Activated T-helper 1 cell treated with anti-CD3 and anti-CD28 coated beads, Interleukin-2, amount 50 U/mL, for 16 hours (primary cell): ENCODE measurements around the gene STPG4.

Experiments used
- DNase-seq, 2 donors: peaks; one replicate each; pipeline ENCODE4 v3.0.0-alpha.2; 2020; ENCODE audit warnings: low read depth in 1 of 2, low spot score in 1 of 2

STPG4 gene

DNA sequence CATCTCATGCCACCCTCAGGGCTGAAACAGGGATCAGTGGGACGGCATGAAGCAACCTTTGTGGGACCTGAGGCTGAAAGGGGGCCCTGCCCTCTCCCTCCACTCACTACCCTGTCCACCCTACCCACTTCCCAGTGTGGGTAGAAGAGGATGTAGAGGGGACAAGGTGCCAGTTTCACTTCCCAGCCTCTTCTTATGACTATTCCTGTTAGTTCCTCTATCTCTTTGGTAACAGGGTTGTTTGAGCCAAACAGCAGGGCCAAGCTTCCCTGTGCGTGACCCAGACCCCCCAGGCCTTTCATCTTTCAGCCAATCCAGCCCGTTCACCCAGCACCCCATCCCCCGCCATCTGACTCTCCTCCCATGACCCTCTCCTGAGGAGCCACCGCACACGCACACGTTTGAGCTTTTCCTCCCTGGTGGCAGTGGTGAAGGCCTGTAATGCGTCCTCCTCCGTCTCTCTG is 82.3 kb downstream of the STPG4 start:
- DNase-seq: no peak

DNA sequence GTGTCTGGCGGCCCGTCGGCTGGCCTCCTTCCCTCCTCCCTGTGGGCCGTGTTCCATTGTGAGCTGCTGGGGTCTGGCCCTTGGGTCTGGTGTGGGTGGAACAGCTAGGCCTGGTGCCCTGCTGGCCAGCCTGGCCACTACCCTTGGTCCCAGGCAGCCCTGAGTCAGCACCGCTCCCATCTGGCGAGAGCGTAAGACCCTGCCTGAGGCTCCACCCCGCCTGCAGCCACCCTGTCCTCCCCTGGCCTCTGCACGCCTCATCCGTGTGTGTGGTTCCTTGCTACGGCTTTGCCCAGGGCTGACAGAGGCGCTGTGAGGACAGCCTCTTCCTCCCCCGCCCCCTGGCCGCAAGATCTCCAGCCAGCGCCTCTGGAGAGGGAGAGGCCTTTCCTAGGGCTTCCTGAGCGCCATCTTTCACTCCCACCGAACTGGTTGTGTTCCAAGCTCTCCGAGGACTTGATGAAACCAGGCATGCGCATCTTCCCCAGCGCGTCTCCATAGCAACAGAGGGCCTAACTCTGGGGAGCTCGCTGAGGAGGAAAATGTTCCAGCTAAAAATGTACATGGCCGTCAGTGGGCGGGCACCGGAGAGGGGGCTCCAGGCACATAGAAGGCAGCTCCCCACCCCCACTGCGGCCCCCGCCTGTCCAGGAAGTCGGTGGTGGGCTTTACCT is 83.0 kb downstream of the STPG4 start:
- no peak for DNase-seq

DNA sequence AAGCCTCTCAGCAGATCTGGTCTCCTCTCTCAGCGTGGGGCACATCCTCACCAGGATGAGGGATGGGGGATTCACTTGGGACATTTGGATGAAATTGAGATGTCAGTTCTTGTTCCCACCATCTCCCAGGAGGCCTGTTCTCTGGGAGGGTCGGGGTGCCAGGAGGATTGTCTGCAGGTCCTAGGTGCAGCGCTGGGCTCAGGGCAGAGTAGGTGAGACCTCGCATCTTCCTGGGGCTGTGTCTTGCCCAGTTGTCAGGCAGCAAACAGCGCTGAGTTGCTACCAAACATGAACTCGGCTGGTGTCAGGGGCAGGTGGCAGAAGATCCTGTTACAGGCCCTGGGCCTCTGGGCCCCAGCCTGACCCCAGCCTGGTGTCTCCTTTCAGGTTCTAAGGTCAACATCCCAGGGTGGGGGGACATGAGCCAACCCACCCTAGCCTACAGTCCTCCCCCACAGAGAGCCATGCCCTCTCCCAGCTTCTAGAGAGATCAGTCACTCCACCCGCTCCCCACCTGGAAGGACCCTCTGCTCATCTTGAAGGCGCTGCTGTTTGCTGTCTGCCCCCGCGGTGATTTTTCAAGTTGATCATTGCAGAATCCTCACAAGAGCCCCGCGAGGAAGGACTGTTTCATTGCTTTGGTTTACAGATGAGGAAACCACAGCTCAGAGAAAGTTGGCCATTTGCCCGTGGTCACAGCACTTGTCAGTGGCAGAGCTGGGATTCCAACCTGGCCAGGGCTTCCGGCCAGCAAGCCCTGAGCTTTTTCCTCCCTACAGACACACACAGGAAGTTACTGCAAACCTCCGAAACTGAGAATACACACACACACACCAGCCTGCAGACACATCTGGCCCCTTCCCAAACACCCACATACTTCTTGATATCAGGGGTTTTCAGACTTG is 83.9 kb downstream of the STPG4 start:
- DNase-seq: no peak

DNA sequence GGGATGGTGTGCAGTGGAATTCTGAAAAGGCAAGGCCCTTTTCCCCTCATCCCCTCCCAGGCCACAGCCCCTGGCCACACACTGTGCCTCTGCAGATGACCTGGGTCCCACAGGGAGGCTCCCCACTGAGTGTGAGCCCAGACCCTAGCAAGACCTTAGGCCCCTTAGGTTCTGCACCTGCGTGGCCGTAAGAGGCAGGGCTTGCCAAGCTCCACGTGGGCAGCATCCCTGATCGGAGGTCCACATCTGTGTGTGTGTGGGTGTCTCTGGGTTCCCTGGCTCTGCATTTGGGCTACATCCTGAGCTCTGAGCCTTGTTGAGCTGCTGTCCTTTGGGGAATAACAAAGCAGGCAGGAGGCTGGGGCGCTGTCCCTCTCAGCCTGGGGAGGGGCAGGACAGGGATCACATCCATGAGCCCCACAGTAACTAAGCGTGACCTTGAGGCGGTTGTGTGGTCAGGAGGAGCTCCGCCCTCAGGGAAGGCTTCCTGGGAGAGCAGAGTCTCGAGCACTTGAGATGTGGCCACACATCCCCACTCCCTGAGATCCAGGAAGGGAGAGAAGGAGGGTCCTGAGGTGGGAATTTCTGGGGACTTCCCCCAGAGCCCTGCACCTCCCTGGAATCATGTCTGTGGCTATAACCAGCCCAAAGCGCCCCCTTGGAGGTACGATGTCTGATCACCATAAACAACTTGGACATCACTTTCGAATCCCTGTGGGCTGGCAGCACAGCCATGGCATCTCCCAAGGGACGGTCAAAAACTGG is 84.8 kb downstream of the STPG4 start:
- no peak for DNase-seq

DNA sequence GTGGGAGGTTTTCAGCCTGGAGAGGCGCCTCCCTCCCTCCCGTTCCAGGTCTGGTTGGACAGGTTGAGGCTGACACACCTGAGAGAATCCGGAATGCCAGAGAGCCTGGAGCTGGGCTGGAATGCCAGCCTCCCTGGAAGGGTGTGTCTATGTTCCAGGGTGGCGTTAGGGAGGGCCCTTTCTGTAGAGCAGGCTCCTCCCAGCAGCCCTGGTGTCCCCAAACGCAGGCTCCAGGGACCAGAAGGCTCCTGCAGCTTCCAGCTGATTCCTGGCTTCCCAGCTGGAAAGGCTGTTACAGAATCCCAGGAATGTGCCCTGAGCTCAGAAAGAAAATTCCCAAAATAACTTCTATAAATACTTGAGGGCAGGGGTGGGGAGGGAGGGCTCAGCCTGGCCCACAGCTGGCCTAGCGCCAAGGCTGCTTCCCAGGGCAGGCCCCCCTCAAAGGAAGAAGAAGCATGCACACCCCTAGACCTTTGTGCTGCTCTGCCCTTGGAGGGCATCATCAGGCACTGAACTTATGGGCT is 85.4 kb downstream of the STPG4 start:
- DNase-seq: no peak

DNA sequence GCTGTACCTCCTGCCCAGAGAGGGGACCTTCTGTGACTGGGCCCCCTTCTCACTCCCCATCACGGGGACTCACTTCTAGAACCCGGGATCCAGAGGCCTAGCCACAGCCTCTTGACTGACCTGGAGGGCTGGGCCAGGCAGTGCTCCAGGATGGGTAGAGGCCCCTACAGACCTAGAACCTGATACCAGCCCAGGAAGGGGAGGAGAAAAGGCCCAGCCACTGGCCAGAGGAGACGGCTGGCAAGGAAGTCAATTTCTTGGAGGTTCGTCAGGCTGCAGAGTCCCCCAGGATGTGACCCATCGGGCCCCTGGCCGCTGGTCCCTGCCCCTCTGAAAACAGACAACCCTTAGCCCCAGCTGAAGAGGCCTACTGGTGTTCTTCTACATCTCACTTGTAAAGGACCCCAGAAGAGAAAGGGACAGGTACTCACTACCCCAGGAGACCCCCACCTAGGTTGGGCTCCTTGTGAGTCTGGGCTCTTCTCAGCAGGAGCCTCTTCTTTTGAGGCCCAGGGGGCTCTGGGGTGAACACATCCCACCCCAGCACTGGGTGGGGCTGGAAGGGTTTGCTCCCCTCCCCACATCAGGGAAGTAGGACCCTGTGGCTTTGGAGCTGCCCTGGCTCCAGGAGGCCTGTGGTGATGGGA is 86.0 kb downstream of the STPG4 start:
- DNase-seq: no peak

DNA sequence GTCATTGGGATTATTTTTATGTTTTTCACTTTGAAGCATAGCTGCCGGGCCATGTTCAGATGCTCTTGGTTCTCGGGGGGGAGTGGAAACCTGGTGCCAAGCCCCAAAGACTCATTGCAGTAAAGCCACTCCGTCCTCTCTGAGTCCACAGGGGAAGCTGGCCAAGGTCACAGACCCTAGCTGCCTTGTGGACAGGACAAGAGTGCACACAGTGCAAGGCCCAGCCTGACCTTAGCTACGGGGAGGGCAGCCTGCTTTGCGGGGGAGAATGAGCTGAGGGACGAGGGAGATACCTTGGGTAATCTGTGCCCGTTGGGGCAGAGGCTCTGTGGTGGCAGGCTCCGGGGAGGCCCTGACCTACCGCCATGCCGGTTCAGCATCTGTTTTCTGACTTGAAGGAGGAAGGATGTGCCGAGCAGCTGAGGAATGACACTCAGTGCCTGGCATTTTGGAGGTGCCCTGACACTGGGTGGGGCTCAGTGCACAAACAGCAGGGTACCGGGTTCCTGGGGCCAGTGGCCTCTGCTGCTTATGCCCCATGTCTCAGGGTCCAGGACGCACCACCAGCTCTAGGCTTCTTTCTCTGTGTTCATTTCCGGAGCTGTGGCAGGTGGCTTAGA is 87.2 kb downstream of the STPG4 start:
- no peak for DNase-seq

DNA sequence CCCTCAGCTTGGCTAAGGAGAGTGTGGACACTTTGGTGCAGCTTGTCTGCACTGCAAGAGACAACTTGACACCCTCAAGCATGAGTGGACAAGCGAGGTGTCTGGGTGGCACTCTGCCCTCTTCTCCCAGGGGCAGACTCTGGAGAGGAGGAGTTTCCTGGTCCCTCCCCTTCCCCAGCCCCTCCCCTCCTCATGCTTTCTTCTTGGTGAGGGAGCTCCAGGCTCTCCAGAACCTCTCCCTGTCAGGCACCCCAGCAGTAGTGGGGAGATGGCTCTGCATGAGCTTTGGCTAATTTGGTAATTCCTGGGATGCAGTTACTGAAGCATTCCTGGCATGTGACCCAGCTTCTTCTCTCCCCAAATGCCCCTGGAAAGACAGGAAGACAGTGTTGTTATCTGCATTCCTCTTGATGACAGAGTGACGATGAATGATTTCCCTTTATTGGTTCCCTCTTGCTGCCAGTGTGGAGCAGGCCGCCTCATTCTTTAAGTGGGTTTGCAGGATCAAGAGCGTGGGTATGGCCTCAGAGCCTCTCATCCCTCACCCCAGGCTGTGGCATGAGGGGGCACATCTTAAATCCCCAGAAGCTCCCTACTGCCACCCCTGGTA is 89.2 kb downstream of the STPG4 start:
- no peak for DNase-seq

DNA sequence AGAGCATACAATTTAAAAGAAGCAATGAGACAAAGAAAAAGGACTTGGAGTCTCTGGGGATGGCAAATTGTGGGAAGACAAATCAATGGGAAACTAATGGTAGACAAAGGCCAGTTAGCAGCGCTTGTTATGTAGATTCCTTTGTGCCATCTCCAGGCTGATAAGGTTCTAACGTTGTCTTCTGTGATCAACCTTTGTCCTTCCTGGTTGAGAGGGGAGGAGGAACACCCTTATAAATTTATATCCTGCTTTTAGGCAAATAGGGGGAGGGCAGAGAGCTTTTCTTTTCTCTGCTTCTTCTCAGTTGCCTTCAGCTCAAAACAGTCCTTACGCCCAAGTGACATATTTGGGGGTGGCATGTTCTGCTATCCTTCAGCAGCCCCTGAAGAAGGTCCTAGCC is 89.8 kb downstream of the STPG4 start:
- DNase-seq: no peak

DNA sequence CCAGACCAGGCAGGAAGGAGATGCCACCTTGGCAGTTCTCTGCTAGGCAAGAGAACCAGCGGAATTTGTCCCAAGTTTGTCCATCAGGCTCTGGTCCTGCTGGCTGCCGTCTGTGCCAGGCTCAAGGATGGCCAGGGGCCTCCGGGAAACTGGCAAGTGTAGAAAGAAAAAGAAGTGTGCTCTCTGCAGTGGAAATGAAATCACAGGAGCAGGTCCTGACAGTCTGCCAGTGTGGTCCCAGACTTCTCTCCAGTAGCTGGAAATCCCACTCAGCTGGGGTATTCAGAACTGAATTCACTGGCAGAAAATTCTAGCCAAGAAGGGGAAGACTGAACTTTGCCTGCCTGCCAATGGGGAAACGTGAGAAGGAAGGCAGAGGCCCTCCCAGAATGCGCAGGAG is 91.0 kb downstream of the STPG4 start:
- no peak for DNase-seq

DNA sequence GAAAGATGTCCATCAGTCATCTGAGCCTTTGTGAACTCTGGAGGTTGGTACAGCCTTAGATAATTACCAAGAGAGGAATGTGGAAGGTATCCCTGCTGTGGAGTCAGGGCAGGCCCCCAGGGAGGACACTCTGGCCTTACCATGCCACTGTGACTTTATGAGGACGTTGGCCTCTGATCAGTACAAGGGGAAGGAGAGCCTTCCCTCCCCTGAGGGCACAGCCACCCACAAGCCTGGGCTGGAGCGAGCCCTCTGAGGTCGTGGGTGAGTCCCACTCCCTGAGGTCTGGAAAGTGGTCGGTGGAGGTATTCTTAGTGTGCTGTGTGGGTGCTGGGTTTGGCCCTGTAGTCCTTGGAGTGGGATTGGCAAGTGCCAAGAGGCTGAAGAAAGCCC is 91.6 kb downstream of the STPG4 start:
- no peak for DNase-seq

DNA sequence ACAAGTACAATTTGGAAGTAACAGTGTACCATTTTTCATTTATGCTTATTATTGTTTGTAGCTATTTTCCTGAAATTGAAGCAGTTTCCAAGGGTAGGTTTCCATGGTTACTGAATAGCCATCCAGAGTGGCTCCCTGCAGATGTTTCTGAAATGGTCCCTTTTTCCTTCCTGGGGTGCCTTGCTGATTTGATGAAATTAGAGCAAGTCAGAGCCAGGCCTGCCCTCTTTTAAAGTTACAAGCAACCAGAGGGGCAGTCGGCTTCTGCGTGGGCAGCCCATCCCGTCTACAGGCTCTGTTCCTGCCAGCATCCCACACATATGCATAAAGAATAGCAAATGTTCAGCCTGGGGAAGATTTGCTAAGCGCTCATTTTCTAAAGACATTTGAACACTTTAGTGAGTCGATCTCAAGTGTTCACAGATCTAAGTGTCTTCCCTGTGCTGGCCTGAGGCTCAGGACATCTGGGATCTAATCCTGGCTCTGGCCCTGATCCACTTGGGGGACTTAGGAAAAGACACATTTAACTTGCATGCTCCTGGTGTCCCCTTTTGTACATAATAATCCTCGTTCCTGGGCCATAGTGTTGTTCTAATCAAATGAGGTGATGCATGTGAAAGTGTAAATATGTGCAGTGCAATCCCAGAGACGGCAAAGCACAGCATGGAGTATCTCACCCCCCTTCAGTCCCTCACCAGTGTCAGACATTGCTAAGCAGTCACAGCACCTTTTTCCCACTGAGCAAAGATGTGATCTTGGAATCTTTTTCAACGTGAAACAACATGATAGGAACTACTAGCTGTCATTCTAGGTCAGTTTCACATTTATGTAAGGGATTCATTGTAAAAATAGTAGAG is 92.2 kb downstream of the STPG4 start:
- no peak for DNase-seq

DNA sequence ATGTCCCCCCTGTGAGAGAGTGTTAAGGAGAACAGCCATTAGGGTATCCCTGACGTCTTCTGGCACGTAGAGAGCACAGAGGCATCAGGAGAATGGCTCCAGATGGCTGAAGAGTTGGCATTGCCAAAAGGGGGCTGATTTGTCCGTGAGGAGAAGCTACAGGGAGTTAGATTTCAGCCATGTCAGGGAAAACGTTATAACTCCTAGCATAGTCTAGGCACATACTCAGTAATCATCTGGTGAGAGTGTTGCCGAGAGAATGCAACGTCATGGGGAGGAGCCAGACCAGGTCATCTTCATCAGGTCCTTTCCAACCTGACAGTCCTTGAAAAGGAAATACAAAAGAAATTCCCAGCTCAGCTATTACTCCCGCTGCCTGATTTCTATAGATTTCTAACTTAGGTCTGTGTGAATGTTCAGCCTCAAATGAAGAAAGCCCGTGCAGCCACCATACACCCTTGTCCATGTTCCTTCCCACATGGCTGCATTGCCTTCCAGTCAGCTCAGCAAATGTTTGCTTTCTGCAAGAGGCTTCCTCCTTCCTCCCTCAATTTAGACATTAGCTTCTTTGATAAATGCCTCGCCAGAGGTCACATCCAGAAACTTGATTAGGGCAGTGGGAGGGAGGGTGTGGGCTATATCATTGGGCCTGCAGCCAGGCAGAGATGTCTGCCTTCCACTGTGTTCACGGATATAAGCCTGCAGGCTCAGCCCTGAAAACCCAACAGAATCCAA is 93.0 kb downstream of the STPG4 start:
- DNase-seq: no peak

DNA sequence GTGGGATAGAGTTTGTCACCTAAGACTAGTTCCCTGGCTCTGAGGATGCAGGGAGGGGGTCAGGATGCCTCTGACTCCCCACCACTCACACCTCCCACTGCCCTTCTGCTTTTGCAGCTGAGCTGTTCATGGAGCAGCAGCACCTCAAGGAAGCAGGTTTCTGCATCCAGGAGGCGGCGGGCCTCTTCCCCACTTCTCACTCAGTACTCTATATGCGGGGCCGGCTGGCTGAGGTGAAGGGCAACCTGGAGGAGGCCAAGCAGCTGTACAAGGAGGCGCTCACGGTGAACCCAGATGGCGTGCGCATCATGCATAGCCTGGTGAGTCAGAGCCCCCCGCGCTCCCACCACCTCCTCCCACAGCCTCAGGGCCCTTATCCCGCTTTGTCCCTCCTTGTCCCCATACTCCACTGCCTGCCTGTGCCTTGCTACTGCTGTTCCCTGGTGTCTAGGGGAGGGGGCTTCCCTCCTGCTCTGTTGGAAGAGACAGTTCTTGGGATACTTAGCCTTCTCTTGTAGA is 94.4 kb downstream of the STPG4 start:
- DNase-seq: no peak

DNA sequence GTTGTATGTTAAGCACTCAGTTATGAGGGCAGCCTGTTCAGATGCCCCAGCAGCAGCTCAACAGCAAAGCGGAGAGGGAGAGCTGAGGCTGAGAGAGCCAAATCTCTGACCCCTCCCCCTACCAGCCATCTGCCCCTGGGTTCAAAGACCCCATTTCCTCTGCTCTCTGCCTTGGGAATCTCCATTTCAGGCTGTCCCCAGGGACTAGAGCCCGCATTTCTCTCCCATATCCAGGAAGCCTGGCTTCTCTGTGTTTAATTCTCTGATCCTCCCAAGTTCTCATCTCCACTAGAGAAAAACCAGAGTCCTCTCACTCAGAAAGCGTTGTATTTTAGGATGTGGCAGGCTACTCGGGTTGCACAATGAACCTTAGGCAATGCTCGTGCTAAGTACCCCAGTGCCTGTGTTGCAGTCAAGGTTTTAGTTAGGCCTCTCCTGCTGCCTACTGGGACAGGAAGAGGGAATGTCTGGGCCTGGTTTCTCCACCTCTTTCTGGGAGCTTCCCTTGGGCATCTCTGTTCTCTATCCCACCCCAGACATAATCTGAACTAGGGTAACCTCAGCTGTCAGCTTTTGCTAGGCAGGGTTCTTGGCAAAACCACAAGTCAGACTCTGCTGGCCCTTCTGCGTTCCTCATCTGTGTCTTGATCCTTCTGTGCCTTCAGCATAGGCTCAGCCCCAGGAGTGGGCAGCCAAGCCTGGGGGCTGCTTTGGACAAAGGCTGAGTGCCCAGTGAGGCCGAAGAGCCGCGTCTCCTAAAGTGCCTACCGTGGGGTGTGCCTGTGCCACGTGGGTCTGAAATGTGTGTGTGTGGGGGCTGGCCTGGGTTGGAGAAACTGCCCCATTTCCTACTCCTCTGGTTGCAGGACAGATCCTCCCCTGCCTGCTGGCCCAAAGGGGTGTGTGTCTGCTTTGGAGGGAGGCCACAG is 96.8 kb downstream of the STPG4 start:
- DNase-seq: no peak

DNA sequence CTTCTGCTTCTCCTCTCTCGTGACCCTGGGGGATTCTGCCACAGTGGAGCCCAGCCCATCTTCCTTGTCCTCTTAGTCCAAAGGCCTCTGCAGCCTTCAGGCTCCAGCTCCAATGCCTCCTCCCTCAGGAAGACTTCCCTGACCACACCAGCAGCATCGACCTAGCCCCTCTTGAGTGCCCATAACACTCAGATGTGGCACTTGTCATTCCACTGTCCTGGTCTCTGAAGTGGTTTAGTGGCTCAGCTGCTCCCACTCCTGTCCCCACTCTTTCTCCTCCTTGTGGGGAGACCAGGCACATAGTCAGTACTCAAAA is 97.5 kb downstream of the STPG4 start:
- no peak for DNase-seq

DNA sequence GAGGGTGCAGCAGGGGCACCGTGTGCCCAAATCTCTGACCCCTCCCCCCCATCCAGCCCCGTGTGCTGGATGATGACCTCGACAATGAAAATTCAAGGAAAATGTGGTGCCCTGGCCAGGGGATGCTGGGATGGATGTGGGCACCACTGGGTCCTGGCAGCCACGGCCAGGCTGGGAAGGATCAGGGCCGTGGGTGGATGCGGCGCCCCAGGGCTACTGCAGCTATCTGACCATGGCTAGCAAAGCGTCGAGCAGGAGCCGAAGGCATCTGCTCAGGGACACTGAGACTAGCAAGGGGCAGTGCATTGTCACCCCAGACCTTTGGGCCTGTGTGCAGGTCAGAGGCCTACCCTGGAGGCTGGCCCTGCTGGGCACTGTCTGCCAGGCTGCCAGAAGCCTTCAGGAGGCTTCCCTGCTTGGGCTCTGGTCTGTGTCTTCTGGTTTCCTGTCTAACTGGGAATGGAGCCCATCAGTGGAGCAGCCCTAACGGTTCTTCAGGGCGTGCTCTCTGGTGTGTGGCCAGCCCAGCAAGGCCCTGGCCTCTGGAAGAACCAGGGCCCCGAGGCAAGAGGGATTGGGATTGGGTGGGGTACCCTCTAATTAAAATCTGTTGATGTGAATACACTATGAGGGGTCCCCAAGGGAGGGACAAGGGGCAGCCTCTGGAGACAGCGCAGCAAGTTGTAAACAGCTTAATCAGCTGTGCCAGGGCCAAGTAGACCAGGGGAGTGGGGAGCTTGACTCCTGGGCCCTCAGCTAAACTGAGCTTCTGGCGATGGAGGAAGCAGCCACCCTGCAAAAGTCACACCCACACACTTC is 98.0 kb downstream of the STPG4 start:
- DNase-seq: no peak
